SH-SY5Y (cell line): ENCODE measurements around the gene TPSD1.

Experiments used
- GATA2 ChIP-seq: IDR thresholded peaks from 2 replicates; pipeline ENCODE4 v1.6.1; 2011; ENCODE audit warnings: mild to moderate bottlenecking, low read depth, low read length
- GATA3 ChIP-seq: IDR thresholded peaks from 2 replicates; pipeline ENCODE4 v1.6.1; 2011; ENCODE audit warnings: low read depth, mild to moderate bottlenecking, low read length, moderate library complexity

DNA sequence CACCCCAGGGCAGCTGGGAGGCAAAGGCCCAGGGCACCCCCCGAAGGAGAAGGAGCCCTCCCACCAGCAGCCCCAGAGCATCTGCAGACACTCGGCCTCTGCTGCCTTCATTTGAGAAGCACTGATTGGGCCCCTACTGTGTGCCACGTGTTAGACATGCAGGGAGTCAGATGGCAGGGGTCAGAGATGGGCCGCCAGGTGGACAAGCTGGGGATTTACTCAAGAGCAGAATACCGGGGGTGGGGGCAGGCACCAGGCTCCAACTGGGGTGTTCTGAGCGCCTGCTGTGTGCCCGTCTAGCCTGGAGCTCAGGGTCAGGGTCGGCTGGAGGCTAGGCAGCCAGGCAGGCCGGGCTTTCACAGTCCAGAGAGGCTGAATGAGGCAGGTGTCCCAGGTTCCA lies 49.5 kb upstream of the TPSD1 start:
- TF ChIP-seq GATA2 (no peak), GATA3 (no peak)
